GM23248 (cell line): ENCODE results near the gene ZBTB46. TPM values are rescaled to one million over a fixed set of nuclear protein-coding genes. Genes with fewer than 3 reads are reported as not detected.

Experiments
- DNase-seq: peaks from one replicate; pipeline ENCODE4 v3.0.0-alpha.2; 2015
- H2AFZ ChIP-seq: fragments of 200-600 bp; sonication (generic); 2 replicates; pipeline ENCODE4 v1.6.1; 2016; ENCODE audit warnings: antibody characterized with exemption
- H3F3A ChIP-seq: fragments of 200-600 bp; sonication (generic); 2 replicates; pipeline ENCODE4 v1.6.1; 2016; ENCODE audit warnings: mild to moderate bottlenecking, antibody characterized with exemption, mixed run types; ENCODE audit not compliant: insufficient read depth
- H3K27ac ChIP-seq: fragments of 200-600 bp; sonication (generic); 2 replicates; pipeline ENCODE4 v1.5.1; 2016; ENCODE audit warnings: mild to moderate bottlenecking
- H3K27me3 ChIP-seq: fragments of 200-600 bp; sonication (generic); replicated peaks from 2 replicates; pipeline ENCODE4 v1.6.1; 2016; ENCODE audit warnings: mild to moderate bottlenecking; ENCODE audit not compliant: insufficient read depth
- H3K36me3 ChIP-seq: fragments of 200-600 bp; sonication (generic); 2 replicates; pipeline ENCODE4 v1.6.1; 2016; ENCODE audit warnings: low read depth, mild to moderate bottlenecking
- H3K4me1 ChIP-seq: fragments of 200-600 bp; sonication (generic); 2 replicates; pipeline ENCODE4 v1.6.1; 2016; ENCODE audit warnings: mild to moderate bottlenecking; ENCODE audit not compliant: insufficient read depth
- H3K4me2 ChIP-seq: fragments of 200-600 bp; sonication (generic); one replicate; pipeline ENCODE4 v1.6.1; 2016; ENCODE audit warnings: mild to moderate bottlenecking; ENCODE audit not compliant: unreplicated experiment
- H3K4me3 ChIP-seq: fragments of 200-600 bp; sonication (generic); 2 replicates; pipeline ENCODE4 v1.5.1; 2016; ENCODE audit warnings: mild to moderate bottlenecking
- H3K79me2 ChIP-seq: fragments of 200-600 bp; sonication (generic); 2 replicates; pipeline ENCODE4 v1.6.1; 2016; ENCODE audit warnings: mild to moderate bottlenecking; ENCODE audit not compliant: insufficient read depth
- H3K9ac ChIP-seq: fragments of 200-600 bp; sonication (generic); 2 replicates; pipeline ENCODE4 v1.6.1; 2016; ENCODE audit warnings: mild to moderate bottlenecking
- H3K9me2 ChIP-seq: fragments of 200-600 bp; sonication (generic); 2 replicates; pipeline ENCODE4 v1.6.1; 2016; ENCODE audit warnings: mixed run types, mild to moderate bottlenecking, moderate library complexity; ENCODE audit not compliant: insufficient read depth
- H3K9me3 ChIP-seq: fragments of 200-600 bp; sonication (generic); one replicate; pipeline ENCODE4 v1.6.1; 2017; ENCODE audit warnings: low read depth
- H4K20me1 ChIP-seq: fragments of 200-600 bp; sonication (generic); 2 replicates; pipeline ENCODE4 v1.6.0; 2016; ENCODE audit not compliant: insufficient read depth
- EZH2 ChIP-seq: fragments of 200-600 bp; sonication (generic); IDR thresholded peaks from 2 replicates; pipeline ENCODE4 v1.6.1; 2018; ENCODE audit warnings: antibody characterized with exemption, mild to moderate bottlenecking; ENCODE audit not compliant: insufficient read depth, poor library complexity, severe bottlenecking
- EZH2phosphoT487 ChIP-seq: fragments of 200-600 bp; sonication (generic); IDR thresholded peaks from 2 replicates; pipeline ENCODE4 v1.6.1; 2018; ENCODE audit warnings: antibody characterized with exemption, moderate library complexity, mild to moderate bottlenecking, low read depth; ENCODE audit not compliant: insufficient read depth
- WGBS, 2 experiments: methylation state at CpG; one replicate each; pipeline ENCODE4 v1.1.6; 2015 to 2017; ENCODE audit warnings: low lambda C conversion rate in 2 of 2, low coverage in 1 of 2; ENCODE audit errors: missing lambda C conversion rate in 2 of 2; 5-methylcytosine and 5-hydroxymethylcytosine counted together
- in situ Hi-C: fragments of 300-500 bp; cut with MboI; formaldehyde crosslinking; loops from 2 replicates; pipeline ENCODE4 v1.15.0; 2020
- polyA plus RNA-seq: library from polyadenylated mRNA; unstranded; fragments of >200 nt; fragmentation: Nextera tagmentation; extraction: Ambion mirVana; gene quantifications from 2 replicates; pipeline ENCODE4 v1.2.1, GENCODE V29; 2016
- total RNA-seq: library from RNA; depleted of rRNA; stranded (reverse); fragments of >200 nt; shearing (Covaris generic); gene quantifications from 2 replicates; pipeline ENCODE4 v1.2.3, GENCODE V29; 2014

ZBTB46 gene
- total and polyA plus RNA-seq, 2 experiments from 2014 or later: 0.33 to 1.9 TPM

- no peak overlapping the region for H3K4me2 ChIP-seq
- H3F3A ChIP-seq: no peaks in the 10 kb centered on the region
- H3K9me2 ChIP-seq: no peaks in the 10 kb centered on the region
- no peak overlapping the region for H2AFZ ChIP-seq
- no peaks in the 10 kb centered on the region for H3K9me3 ChIP-seq
- no peaks in the 10 kb centered on the region for H4K20me1 ChIP-seq
- no peak for DNase-seq
- WGBS, 2 experiments: 84% methylated on average over 30 of the region's 30 CpGs
- TF ChIP-seq EZH2: no peak
- TF ChIP-seq EZH2phosphoT487: no peak
- no peaks in the 10 kb centered on the region for H3K27me3 ChIP-seq
- H3K36me3 ChIP-seq: no peaks in the 10 kb centered on the region
- H3K4me3 ChIP-seq: no peak overlapping the region
- in situ Hi-C loops: no loop called here
- H3K27ac ChIP-seq: no peak overlapping the region
- no peaks in the 10 kb centered on the region for H3K4me1 ChIP-seq
- H3K9ac ChIP-seq: no peak overlapping the region
- no peaks in the 10 kb centered on the region for H3K79me2 ChIP-seq
These were observed 35.8 kb downstream of the ZBTB46 start for GRCh38 chr20:63795178-63795830.

- H3K27ac ChIP-seq: no peak overlapping the region
- WGBS, 2 experiments: 88 to 91% methylated on average over 13 to 14 of the region's 14 CpGs
- H4K20me1 ChIP-seq: no peaks in the 10 kb centered on the region
- no peaks in the 10 kb centered on the region for H3K36me3 ChIP-seq
- H3K9me3 ChIP-seq: no peaks in the 10 kb centered on the region
- no peak for DNase-seq
- H3K27me3 ChIP-seq: no peaks in the 10 kb centered on the region
- no peaks in the 10 kb centered on the region for H3K79me2 ChIP-seq
- TF ChIP-seq EZH2 (no peak), EZH2phosphoT487 (no peak)
- no peaks in the 10 kb centered on the region for H3K4me1 ChIP-seq
- in situ Hi-C loops: no loop called here
- no peak overlapping the region for H3K4me2 ChIP-seq
- no peak overlapping the region for H2AFZ ChIP-seq
- no peak overlapping the region for H3K9ac ChIP-seq
- H3K4me3 ChIP-seq: no peak overlapping the region
- H3F3A ChIP-seq: no peaks in the 10 kb centered on the region
- H3K9me2 ChIP-seq: no peaks in the 10 kb centered on the region
These were observed 36.5 kb downstream of the ZBTB46 start for GRCh38 chr20:63794614-63795013.

GRCh38 chr20:63792866-63793265 is 38.2 kb downstream of the ZBTB46 start:
- in situ Hi-C loops: no loop called here
- Histone ChIP-seq H3F3A (no peaks in the 10 kb centered on the region), H3K9me3 (no peaks in the 10 kb centered on the region), H3K79me2 (no peaks in the 10 kb centered on the region), H3K27ac (no peak overlapping the region), H3K4me1 (no peaks in the 10 kb centered on the region), H3K9ac (no peak overlapping the region), H2AFZ (no peak overlapping the region), H4K20me1 (no peaks in the 10 kb centered on the region), H3K4me3 (no peak overlapping the region), H3K27me3 (no peaks in the 10 kb centered on the region), H3K36me3 (no peaks in the 10 kb centered on the region), H3K4me2 (no peak overlapping the region), H3K9me2 (no peaks in the 10 kb centered on the region)
- 81 to 84% methylated on average over 16 to 20 of the region's 20 CpGs for WGBS, 2 experiments
- no peak for TF ChIP-seq EZH2
- no peak for TF ChIP-seq EZH2phosphoT487
- no peak for DNase-seq

- H3K9me3 ChIP-seq: no peaks in the 10 kb centered on the region
- no peaks in the 10 kb centered on the region for H3K27me3 ChIP-seq
- in situ Hi-C loops: no loop called here
- H2AFZ ChIP-seq: peak overlapping the region; percentile 56; the same call in 1 of the 2 replicates
- no peaks in the 10 kb centered on the region for H3K9me2 ChIP-seq
- H3K79me2 ChIP-seq: no peaks in the 10 kb centered on the region
- no peaks in the 10 kb centered on the region for H3K36me3 ChIP-seq
- H3K27ac ChIP-seq: no peak overlapping the region
- H3K9ac ChIP-seq: no peak overlapping the region
- no peaks in the 10 kb centered on the region for H4K20me1 ChIP-seq
- WGBS, 2 experiments: 41 to 51% methylated on average over 23 of the region's 23 CpGs
- no peaks in the 10 kb centered on the region for H3F3A ChIP-seq
- DNase-seq: peak; percentile 20
- no peak overlapping the region for H3K4me2 ChIP-seq
- H3K4me1 ChIP-seq: no peaks in the 10 kb centered on the region
- no peak overlapping the region for H3K4me3 ChIP-seq
- no peak for TF ChIP-seq EZH2phosphoT487
- no peak for TF ChIP-seq EZH2
These were observed 39.4 kb downstream of the ZBTB46 start for GRCh38 chr20:63791497-63792156.
